Fibroblast of lung (primary cell): ENCODE measurements around the gene TCERG1L. TPM values are rescaled to one million over a fixed set of nuclear protein-coding genes. Genes with fewer than 3 reads are reported as not detected.

Experiments
- DNase-seq, 2 donors: peaks; one replicate each; pipeline versions ENCODE4 v3.0.0 to v3.0.0-alpha.2; 2010; ENCODE audit warnings: low read depth in 2 of 2
- H2AFZ ChIP-seq: 2 replicates; pipeline ENCODE4 v1.5.1; 2012; ENCODE audit warnings: low read length, control low read depth, inconsistent platforms
- H3K27ac ChIP-seq: 2 replicates; pipeline ENCODE4 v1.5.1; 2011; ENCODE audit warnings: low read length, control low read depth; ENCODE audit not compliant: insufficient read depth
- H3K27me3 ChIP-seq: 2 replicates; pipeline ENCODE4 v1.5.1; 2011; ENCODE audit warnings: mild to moderate bottlenecking, low read length; ENCODE audit not compliant: control insufficient read depth, insufficient read depth
- H3K36me3 ChIP-seq: 2 replicates; pipeline ENCODE4 v1.5.1; 2011; ENCODE audit warnings: low read length; ENCODE audit not compliant: control insufficient read depth, insufficient read depth
- H3K4me1 ChIP-seq: 2 replicates; pipeline ENCODE4 v1.5.1; 2011; ENCODE audit warnings: low read length; ENCODE audit not compliant: control insufficient read depth, insufficient read depth; ENCODE audit errors: extremely low read depth
- H3K4me2 ChIP-seq: 2 replicates; pipeline ENCODE4 v1.5.1; 2011; ENCODE audit warnings: low read length, control low read depth; ENCODE audit not compliant: insufficient read depth; ENCODE audit errors: extremely low read depth
- H3K4me3 ChIP-seq, 4 experiments: fragments of 200-600 bp in 1 of 4; sonication (generic) in 1 of 4; replicated peaks in 1 of 4; 2 replicates each; pipeline ENCODE4 v1.5.1; 2011 to 2016; ENCODE audit warnings: low read length in 4 of 4, low read depth in 3 of 4, mild to moderate bottlenecking in 3 of 4, control low read depth in 2 of 4, inconsistent platforms in 1 of 4, mixed read lengths in 1 of 4; ENCODE audit not compliant: insufficient read depth in 1 of 4; ENCODE audit errors: control extremely low read depth in 1 of 4
- H3K79me2 ChIP-seq: 2 replicates; pipeline ENCODE4 v1.5.1; 2012; ENCODE audit warnings: mild to moderate bottlenecking, low read length, inconsistent platforms; ENCODE audit not compliant: control insufficient read depth, insufficient read depth
- H3K9ac ChIP-seq: 2 replicates; pipeline ENCODE4 v1.5.1; 2011; ENCODE audit warnings: mild to moderate bottlenecking, low read length, control low read depth; ENCODE audit not compliant: insufficient read depth
- H3K9me3 ChIP-seq: 2 replicates; pipeline ENCODE4 v1.5.1; 2012; ENCODE audit warnings: low read depth, low read length; ENCODE audit not compliant: control insufficient read depth, insufficient read depth
- H4K20me1 ChIP-seq: 2 replicates; pipeline ENCODE4 v1.5.1; 2011; ENCODE audit warnings: low read length; ENCODE audit not compliant: control insufficient read depth, insufficient read depth; ENCODE audit errors: extremely low read depth
- CTCF ChIP-seq, 2 donors: IDR thresholded peaks in 1 of 2; conservative IDR thresholded peaks in 1 of 2; 1 replicate in 1 of 2; 2 replicates in 1 of 2; pipeline ENCODE4 v1.5.1; 2011 to 2012; ENCODE audit warnings: low read length in 2 of 2, control low read depth in 1 of 2, inconsistent platforms in 1 of 2, low read depth in 1 of 2, mild to moderate bottlenecking in 1 of 2
- EZH2 ChIP-seq: IDR thresholded peaks from 2 replicates; pipeline ENCODE4 v1.5.1; 2012; ENCODE audit warnings: low read length, control low read depth, mild to moderate bottlenecking; ENCODE audit errors: missing control alignments
- polyA plus RNA-seq, 2 donors: library from polyadenylated mRNA; depleted of rRNA in 1 of 2; stranded (reverse) in 1 of 2; unstranded in 1 of 2; fragments of >200 nt; gene quantifications; 2 replicates each; pipeline ENCODE4 v1.2.1, GENCODE V29; 2011 to 2012; ENCODE audit warnings: missing spikeins in 1 of 2
- total RNA-seq: library from RNA; depleted of rRNA; stranded (reverse); fragments of >200 nt; gene quantifications from 2 replicates; pipeline ENCODE4 v1.2.1, GENCODE V29; 2014

The TCERG1L gene
- total and polyA plus RNA-seq, 2 donors (not counting 1 experiment from before 2014, with no cell fraction given) = 0.02 TPM; not detected in 1

DNA sequence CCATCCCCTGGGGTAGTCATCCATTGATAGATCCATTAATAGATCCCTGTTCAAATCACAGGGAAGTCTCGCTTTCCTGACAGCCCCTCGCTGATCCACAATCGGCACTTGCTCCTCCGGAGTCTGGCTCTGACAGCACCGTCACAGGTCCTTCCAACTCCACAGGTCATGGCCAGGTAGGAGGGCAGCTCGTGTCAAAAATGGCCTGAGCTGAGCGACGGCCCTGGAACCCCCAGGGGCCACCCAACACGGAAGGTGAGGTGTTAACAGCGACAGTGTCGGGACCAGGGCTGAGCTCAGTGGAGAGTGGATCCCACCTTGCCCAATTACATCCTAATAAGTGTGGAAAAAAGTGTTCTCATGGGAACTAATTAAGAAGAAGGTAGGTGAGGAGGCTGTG, 219.8 kb downstream of the TCERG1L start:
- no peaks in the 10 kb centered on the region for H3K9me3 ChIP-seq
- no peak overlapping the region for H2AFZ ChIP-seq
- no peak overlapping the region for H3K4me2 ChIP-seq
- no peaks in the 10 kb centered on the region for H3K27me3 ChIP-seq
- H3K4me3 ChIP-seq = no peak overlapping the region
- no peaks in the 10 kb centered on the region for H3K79me2 ChIP-seq
- TF ChIP-seq EZH2 = no peak
- no peak for TF ChIP-seq CTCF (conservative IDR thresholded peaks at IDR 0.05 in 1 of 2, IDR thresholded peaks at IDR 0.05 in 1 of 2; ENCODE audit: low read depth in 1 of 2, low read length in 2 of 2)
- H3K4me1 ChIP-seq = no peaks in the 10 kb centered on the region
- no peaks in the 10 kb centered on the region for H3K36me3 ChIP-seq
- H4K20me1 ChIP-seq = no peaks in the 10 kb centered on the region
- no peak overlapping the region for H3K27ac ChIP-seq
- no peak overlapping the region for H3K9ac ChIP-seq
- DNase-seq = no peak

DNA sequence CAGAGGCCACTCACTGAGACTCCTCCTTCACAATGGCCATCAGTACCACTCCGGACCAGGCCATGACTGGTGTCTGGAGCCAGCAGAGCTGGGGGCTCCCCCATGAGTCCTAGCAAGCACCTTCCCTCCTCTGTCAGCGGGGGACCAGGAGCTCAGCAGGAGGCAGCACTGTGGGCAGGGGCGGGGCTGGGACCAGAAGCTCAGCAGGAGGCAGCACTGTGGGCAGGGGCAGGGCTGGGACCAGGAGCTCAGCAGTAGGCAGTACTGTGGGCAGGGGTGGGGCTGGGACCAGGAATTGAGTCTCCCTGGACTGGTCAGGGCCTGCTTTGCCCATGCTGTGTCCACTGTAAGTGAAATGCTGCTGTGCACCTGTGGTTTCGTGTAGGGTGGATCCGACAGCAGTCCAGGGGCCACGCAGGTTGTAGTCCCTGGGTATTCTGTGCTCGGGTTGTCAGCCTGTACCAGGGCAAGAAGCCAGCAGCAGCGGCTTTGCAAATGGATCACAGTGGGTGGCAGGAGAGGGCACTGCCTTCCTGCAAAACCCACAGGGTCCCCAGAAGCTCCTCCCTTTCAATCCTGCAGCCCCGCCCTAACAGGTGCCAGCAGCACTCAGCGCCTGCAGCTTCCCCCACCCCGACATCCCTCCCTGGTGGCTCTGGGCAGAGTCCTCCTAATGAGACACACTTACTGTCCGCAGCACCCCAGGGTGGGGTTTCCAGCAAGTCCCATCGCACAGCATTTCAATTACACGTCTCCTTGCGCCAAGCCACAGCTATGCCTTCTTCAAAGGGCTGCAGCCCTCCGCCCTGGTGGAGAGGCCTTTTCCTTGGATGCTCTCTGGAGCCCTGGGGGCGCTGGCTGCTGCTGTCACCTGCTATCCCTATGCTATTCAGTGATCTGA, 220.5 kb downstream of the TCERG1L start:
- Histone ChIP-seq H3K4me1 (no peaks in the 10 kb centered on the region), H3K27ac (no peak overlapping the region), H3K36me3 (no peaks in the 10 kb centered on the region), H3K79me2 (no peaks in the 10 kb centered on the region), H3K9ac (no peak overlapping the region), H3K4me2 (no peak overlapping the region), H2AFZ (no peak overlapping the region), H3K27me3 (no peaks in the 10 kb centered on the region), H3K9me3 (no peaks in the 10 kb centered on the region), H4K20me1 (no peaks in the 10 kb centered on the region), H3K4me3 (no peak overlapping the region)
- TF ChIP-seq EZH2 (no peak), CTCF (conservative IDR thresholded peaks at IDR 0.05 in 1 of 2, IDR thresholded peaks at IDR 0.05 in 1 of 2; ENCODE audit: low read depth in 1 of 2, low read length in 2 of 2) (no peak)
- DNase-seq = no peak

- no peak for DNase-seq
- H3K79me2 ChIP-seq = no peaks in the 10 kb centered on the region
Measured at GRCh38 chr10:131089861-131090260, 221.7 kb downstream of the TCERG1L start.

More at GRCh38 chr10:131089861-131090260, 221.7 kb downstream of the TCERG1L start:
- TF ChIP-seq CTCF (conservative IDR thresholded peaks at IDR 0.05 in 1 of 2, IDR thresholded peaks at IDR 0.05 in 1 of 2; ENCODE audit: low read depth in 1 of 2, low read length in 2 of 2) (no peak), EZH2 (no peak)
- Histone ChIP-seq H2AFZ (no peak overlapping the region), H4K20me1 (no peaks in the 10 kb centered on the region), H3K9ac (no peak overlapping the region), H3K27ac (no peak overlapping the region), H3K4me3 (no peak overlapping the region), H3K9me3 (no peaks in the 10 kb centered on the region), H3K27me3 (no peaks in the 10 kb centered on the region), H3K4me1 (no peaks in the 10 kb centered on the region), H3K36me3 (no peaks in the 10 kb centered on the region), H3K4me2 (no peak overlapping the region)
